Measurements from ENCODE around the gene FLACC1.

GRCh38 chr2:201402651-201403562 is 45.8 kb upstream of the FLACC1 start:
- no peak for TF ChIP-seq CTCF (IDR thresholded peaks at IDR 0.05)
- no peak for TF ChIP-seq POLR2AphosphoS5 (IDR thresholded peaks at IDR 0.05)
- no peak for TF ChIP-seq POLR2A (IDR thresholded peaks at IDR 0.05)
